ENCODE measurements around the gene EDIL3. TPM values are rescaled to one million over a fixed set of nuclear protein-coding genes. Genes with fewer than 3 reads are reported as not detected.

The EDIL3 gene
- 1 to 10 TPM; 4.3 to 7.2 (median 4.6) TPM for total RNA-seq

DNA sequence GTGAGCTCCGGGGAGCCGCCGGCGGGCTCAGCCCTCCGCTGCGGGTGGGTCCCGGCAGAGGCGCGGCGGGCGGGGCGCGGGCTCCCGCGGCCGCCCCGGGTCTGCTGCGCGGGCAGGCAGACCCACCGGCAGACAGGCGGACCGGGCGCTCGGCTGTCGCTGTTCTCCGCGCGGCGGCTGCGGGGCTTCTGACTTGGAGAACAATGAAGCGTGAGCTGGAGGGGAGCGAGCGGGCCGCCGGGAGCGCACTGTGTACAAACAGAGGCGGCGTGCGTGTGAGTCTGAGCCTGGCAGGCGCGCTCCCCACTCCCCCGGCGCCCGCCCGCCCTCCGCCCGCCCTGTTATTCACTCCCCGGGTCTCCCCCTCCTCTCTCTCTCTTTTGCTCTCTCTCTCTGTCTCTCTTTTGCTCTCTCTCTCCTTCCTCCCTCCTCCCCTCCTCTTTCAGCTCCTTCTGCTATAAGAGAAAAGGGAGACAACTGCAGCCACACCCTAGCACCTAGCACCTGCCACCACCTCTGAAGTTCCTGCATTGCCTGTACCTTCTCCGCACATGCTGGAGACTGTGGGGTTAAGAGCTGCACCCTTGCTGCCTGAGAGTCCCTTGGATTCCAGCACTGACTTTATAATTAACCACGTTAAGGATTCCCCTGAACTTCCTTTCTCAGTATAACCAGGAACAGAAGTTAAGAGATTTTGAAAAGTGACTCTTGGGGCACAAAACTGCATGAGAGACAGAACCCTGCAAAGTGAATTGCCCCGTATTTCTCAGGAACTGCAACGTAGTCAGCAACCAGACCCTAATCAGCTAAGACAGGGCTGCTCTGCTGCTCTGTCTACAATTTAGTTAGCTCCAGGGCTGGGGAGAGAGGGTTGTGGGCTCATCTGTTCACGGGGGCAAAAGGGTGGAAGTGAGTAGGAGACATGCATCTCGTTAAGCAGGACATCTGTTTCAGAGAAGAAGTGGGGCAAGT is at the start of gene EDIL3:
TSS of gene EDIL3 (minus strand) at position 277 of the 972 bp plus-strand sequence. CDS start 506 bp downstream, outside the sequence.
- Histone ChIP-seq H3K27ac (peak within 1 kb of the TSS; percentile 11 to 48), H3K36me3 (no peaks in the 10 kb centered on the region), H3K9me3 (no peaks in the 10 kb centered on the region), H3K27me3 (peaks cover 0 to 35% of the 10 kb centered on the region in 2 donors), H3K4me3 (peak within 1 kb of the TSS; percentile 51 to 66 (median 55)), H3K4me1 (peaks cover 0 to 3% of the 10 kb centered on the region in 2 donors)
- intact Hi-C loops (cut with DNase I; ENCODE audit: low total_unique reads): no loop called here
- TF ChIP-seq, protein P1, sequence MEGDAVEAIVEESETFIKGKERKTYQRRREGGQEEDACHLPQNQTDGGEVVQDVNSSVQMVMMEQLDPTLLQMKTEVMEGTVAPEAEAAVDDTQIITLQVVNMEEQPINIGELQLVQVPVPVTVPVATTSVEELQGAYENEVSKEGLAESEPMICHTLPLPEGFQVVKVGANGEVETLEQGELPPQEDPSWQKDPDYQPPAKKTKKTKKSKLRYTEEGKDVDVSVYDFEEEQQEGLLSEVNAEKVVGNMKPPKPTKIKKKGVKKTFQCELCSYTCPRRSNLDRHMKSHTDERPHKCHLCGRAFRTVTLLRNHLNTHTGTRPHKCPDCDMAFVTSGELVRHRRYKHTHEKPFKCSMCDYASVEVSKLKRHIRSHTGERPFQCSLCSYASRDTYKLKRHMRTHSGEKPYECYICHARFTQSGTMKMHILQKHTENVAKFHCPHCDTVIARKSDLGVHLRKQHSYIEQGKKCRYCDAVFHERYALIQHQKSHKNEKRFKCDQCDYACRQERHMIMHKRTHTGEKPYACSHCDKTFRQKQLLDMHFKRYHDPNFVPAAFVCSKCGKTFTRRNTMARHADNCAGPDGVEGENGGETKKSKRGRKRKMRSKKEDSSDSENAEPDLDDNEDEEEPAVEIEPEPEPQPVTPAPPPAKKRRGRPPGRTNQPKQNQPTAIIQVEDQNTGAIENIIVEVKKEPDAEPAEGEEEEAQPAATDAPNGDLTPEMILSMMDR (IDR thresholded peaks at IDR 0.05): no peak
- TF ChIP-seq POLR2AphosphoS5 (IDR thresholded peaks at IDR 0.05): no peak
- TF ChIP-seq POLR2A (IDR thresholded peaks at IDR 0.05): no peak
- no peak for DNase-seq (ENCODE audit: low spot score in 2 of 2)

DNA sequence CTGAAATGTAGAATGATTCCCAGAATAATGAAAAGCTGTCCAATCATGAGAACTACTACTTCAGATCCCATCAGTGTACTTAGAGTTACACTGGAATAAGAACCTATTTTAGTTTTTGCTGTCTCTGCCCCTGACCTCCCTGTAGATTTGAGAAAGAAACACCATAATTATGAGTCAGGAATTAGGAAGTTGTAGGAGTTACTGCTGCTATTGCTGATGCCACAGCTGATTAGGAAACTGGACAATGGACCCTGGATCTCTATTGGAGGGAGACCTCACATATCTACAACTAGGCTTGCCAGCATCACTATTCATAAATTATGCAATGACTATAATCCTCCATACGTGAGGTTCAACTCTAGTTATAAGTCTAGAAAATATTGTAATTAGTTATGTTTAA is 48.8 kb upstream of the EDIL3 start:
- Histone ChIP-seq H3K4me3 (no peak overlapping the region), H3K27me3 (no peaks in the 10 kb centered on the region), H3K4me1 (no peaks in the 10 kb centered on the region), H3K27ac (no peak overlapping the region), H3K9me3 (no peaks in the 10 kb centered on the region), H3K36me3 (no peaks in the 10 kb centered on the region)
- intact Hi-C loops (cut with DNase I; ENCODE audit: low total_unique reads): no loop called here
- DNase-seq (ENCODE audit: low spot score in 2 of 2): no peak
- no peak for TF ChIP-seq POLR2A (IDR thresholded peaks at IDR 0.05)
- TF ChIP-seq, protein P1 (IDR thresholded peaks at IDR 0.05): no peak
- TF ChIP-seq POLR2AphosphoS5 (IDR thresholded peaks at IDR 0.05): no peak

DNA sequence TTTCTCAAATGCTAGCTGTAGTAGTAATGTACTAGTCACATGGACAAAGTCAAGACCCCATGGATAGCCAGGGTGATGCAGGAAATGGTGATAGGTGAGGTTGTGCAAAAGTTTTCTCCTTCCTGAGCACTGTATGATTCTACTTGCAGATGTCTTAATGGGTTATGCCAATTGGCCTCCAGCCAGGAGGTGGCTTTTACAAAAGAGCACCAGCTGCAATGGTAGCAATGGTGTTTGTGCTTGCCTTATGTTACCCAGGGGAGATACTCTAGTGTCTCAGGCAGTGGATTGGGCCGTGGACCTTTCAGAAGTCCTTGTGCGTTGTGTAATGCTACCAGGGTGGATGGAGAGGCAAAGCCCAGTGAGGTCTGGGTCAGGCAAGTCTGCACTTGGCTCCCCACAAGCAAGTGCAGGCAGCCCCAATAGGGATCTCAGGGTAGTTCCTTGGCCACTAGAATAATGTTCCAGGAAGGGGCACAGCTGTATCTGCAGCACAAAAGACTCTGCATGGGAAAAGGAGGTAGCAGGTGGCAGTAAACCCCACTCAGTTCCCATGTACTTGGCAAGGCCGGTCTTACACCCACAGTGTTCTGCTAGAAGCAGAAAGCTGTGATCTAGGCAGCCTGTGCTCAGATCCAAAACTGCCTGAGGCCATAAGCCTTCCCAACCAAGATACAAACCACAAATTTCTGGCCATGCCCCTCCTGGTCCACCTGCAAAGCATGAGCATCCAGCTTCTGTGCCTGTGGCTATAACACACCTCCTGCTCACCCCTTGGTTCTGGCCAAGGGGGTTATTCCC is 46.4 kb upstream of the EDIL3 start:
- intact Hi-C loops (cut with DNase I; ENCODE audit: low total_unique reads): no loop called here
- no peaks in the 10 kb centered on the region for H3K27me3 ChIP-seq
- TF ChIP-seq, protein P1 (IDR thresholded peaks at IDR 0.05): no peak
- no peak for TF ChIP-seq POLR2AphosphoS5 (IDR thresholded peaks at IDR 0.05)
- no peak for TF ChIP-seq POLR2A (IDR thresholded peaks at IDR 0.05)
- no peak for DNase-seq (ENCODE audit: low spot score in 2 of 2)
- H3K9me3 ChIP-seq: no peaks in the 10 kb centered on the region
- H3K27ac ChIP-seq: no peak overlapping the region
- no peaks in the 10 kb centered on the region for H3K36me3 ChIP-seq
- H3K4me3 ChIP-seq: no peak overlapping the region
- H3K4me1 ChIP-seq: no peaks in the 10 kb centered on the region

GRCh38 chr5:84430079-84430478 is 45.4 kb upstream of the EDIL3 start:
- H3K27ac ChIP-seq: no peak overlapping the region
- H3K4me1 ChIP-seq: no peaks in the 10 kb centered on the region
- no peak overlapping the region for H3K4me3 ChIP-seq
- no peaks in the 10 kb centered on the region for H3K9me3 ChIP-seq
- no peaks in the 10 kb centered on the region for H3K27me3 ChIP-seq
- no peaks in the 10 kb centered on the region for H3K36me3 ChIP-seq
- TF ChIP-seq POLR2AphosphoS5 (IDR thresholded peaks at IDR 0.05): no peak
- TF ChIP-seq POLR2A (IDR thresholded peaks at IDR 0.05): no peak
- TF ChIP-seq, protein P1 (IDR thresholded peaks at IDR 0.05): no peak
- intact Hi-C loops (cut with DNase I; ENCODE audit: low total_unique reads): no loop called here
- no peak for DNase-seq (ENCODE audit: low spot score in 2 of 2)

Data from breast epithelium (tissue), 4 donors.